GM12801 (cell line): Measurements from ENCODE around the gene COX5A.

Source experiments
- TF ChIP-seq, protein P1 (sequence below): IDR thresholded peaks from one replicate; pipeline ENCODE4 v1.5.1; 2011; ENCODE audit warnings: control low read depth; ENCODE audit not compliant: insufficient read length; ENCODE audit errors: extremely low read depth

Gene COX5A

DNA sequence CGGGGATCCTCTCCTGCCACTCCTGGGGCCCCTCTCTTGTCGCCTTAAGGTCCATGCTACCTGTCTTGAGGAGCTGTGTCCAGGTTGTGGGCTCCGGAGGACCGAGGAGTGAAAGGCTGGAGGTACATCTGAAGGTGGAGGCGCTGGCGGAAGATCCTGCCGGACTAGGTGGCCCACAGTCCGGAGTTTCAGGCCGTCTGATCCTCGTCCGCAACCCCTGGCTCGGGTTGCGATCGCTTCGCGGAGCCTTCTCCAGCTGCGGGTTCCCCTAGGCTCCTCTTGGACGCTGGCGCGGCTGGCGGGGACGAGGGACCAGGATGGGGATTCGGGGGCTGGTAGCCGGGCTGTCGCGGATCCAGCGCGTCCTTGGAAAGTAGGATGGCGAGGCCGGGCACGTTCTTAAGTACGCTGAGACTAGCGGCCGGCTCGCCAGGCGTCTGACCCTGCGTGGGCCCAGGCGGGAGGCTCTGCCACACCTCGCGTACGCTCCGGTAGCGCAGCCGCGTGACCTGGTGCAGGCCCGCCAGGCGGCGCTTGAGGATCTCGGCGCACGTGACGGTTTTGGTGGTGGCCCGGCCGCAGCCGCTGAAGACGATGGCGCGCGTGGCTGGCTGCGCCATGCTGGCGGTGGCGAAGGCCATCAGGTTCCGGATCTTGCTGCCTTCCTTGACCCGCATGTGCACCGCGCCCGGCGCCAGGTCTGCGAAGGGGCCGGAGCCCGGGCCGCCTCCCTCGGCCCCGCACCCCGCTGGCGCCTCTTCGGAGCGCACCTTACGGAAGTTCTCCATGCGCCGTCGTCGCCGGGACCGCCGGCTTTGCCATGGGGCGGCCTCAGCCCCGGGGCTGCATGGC, 18.1 kb upstream of the COX5A start:
- TF ChIP-seq, protein P1, sequence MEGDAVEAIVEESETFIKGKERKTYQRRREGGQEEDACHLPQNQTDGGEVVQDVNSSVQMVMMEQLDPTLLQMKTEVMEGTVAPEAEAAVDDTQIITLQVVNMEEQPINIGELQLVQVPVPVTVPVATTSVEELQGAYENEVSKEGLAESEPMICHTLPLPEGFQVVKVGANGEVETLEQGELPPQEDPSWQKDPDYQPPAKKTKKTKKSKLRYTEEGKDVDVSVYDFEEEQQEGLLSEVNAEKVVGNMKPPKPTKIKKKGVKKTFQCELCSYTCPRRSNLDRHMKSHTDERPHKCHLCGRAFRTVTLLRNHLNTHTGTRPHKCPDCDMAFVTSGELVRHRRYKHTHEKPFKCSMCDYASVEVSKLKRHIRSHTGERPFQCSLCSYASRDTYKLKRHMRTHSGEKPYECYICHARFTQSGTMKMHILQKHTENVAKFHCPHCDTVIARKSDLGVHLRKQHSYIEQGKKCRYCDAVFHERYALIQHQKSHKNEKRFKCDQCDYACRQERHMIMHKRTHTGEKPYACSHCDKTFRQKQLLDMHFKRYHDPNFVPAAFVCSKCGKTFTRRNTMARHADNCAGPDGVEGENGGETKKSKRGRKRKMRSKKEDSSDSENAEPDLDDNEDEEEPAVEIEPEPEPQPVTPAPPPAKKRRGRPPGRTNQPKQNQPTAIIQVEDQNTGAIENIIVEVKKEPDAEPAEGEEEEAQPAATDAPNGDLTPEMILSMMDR = no peak

DNA sequence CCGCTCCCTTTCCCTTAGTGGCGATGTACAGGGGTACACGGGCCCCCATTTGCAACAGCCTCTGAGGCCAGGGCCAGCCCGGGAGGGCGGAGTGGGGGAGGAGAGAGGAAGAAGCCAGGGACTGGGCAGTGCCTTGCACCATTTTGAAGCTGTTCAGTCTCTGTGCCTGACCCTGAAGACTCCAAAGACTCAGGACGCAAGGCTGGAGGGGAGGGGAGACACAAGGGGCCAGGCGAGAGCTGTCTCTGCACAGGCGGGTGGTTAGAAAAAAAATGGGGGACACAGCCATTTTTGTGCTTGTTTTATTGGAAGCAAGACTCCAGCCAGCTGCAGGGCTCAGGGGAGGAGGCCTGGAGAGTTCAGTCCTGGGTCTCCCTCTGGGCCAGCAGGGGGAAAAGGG, 17.1 kb upstream of the COX5A start:
- TF ChIP-seq, protein P1 = no peak

DNA sequence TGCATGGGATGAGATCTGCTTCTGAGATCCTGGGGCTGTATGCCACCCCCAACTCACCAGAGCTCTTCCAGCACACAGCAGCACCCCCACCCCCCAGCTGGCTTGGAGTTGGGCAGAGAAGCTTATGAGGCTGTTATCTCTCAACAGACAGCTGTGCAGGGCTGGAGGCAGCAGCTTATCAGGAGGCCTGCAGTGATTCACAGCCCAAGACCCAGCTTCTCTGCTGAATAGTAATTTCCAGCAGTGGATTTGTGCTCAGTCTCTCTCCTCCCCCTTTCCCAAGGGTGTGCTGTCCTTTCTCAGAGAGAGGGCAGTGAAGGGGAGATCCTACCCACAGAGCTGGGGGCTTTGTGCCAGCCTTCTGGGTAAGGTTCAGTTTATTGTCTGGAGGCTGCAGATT, 16.6 kb upstream of the COX5A start:
- TF ChIP-seq, protein P1 = no peak

DNA sequence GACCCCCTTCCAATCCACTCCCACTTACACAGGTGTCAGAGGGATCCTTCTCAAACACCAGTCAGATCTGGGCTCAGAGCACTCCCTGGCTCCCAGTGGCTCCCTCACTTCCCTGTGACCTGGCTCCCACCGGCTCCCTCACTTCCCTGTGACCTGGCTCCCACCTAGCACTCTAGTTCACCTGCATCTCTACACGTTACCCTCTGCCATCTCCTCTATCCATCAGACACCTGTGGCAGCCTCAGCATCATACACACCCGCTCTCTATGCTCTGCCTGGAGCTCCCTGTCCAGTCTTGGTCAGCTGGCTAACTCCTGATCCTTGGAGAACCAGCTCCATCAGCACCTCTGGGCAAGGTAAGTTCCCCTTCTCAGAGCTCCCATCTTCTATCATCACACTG, 13.1 kb upstream of the COX5A start:
- TF ChIP-seq, protein P1 = no peak

DNA sequence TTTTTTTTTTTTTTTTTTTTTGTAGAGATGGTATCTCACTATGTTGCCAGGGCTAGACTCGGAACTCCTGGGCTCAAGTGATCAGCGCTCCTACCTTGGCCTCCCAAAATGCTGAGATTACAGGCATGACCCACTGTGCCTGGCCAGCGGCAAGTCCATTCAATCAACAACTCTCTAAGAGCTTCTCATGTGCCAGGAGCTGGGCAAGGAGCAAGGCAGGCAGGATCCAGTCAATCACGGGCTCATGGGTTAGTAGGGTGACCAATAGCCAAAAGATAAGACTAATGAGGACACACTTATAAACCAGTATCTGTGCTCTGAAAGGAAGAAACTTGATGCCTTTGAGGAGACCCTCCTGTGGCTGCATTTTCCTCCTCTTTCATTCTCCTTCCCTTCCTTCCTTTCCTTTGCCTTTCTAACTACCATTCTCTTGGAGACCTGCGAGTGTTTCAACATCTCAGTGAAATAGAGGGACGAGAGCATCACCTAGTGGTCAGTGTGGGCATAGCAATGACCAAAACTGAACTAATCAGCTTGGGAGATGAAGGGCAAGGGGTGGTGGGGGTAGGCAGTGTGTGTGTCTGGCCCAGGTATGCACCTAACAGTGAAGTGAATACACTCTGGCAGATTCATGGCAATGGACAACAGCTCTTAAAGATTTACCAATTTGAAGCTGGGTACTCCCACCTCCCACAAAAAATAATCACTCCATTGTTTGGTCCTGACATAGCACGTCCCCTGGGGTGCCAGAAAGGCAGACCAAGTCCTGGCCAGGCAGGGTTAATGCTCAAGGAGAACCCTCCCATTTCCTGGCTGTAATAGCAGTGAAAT, 12.4 kb upstream of the COX5A start:
- TF ChIP-seq, protein P1 = peak; percentile 100

DNA sequence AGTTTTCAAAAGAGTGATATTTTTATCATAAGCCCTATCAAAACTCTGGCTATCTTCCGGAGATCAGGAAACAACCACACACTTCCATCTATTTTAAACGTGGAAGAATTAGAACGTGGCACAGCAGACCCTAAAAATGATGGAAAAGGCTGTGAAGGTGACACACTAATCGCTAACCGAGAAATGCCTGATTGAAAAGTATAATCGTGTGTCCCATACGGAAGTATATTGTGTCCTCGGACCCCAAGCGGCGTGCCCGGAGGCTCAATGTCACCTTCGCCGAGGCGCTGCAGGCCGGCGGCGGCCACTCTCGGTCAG, 642 bp downstream of the COX5A start:
- TF ChIP-seq, protein P1 = no peak

DNA sequence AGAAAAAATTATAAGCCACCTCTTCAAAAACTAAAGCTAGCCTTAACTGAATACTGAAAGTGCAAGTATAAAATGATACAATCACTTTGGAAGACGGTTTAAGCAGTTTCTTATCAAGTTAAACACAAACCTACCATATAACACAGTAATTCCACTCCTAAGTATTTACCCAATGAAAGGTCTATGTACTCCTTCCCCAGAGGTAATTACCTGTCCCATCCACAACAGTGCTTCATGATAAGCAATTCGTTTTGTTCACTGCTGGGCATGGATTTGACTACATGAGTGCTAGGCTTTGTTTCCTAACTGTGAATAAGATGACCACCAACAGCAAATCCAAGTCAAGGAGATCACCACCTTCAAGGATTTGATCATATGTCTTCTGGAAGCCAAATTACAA, 4.3 kb downstream of the COX5A start:
- TF ChIP-seq, protein P1 = no peak
